HepG2 (cell line): ENCODE results near the gene SEMA3G. TPM values are rescaled to one million over a fixed set of nuclear protein-coding genes. Genes with fewer than 3 reads are reported as not detected.

Experiments used
- BCL6 ChIP-seq: IDR thresholded peaks from 2 replicates; pipeline ENCODE4 v1.6.1; 2016; ENCODE audit warnings: missing genetic modification reagents, missing compliant biosample characterization
- CBFB ChIP-seq: sonication (generic); formaldehyde crosslinking; IDR thresholded peaks from 2 replicates; pipeline ENCODE4 v1.4.0; 2020; ENCODE audit warnings: missing genetic modification reagents
- GABPA ChIP-seq, 2 experiments: IDR thresholded peaks; 2 replicates each; pipeline ENCODE4 v1.6.1; 2011 to 2016; ENCODE audit warnings: low read depth in 2 of 2, low read length in 1 of 2, missing biosample characterization in 1 of 2, missing genetic modification characterization in 1 of 2
- GPBP1L1 ChIP-seq: sonication (generic); formaldehyde crosslinking; IDR thresholded peaks from 2 replicates; pipeline ENCODE4 v1.5.0; 2020; ENCODE audit warnings: mild to moderate bottlenecking, missing genetic modification reagents
- NFYB ChIP-seq: sonication (generic); formaldehyde crosslinking; IDR thresholded peaks from 2 replicates; pipeline ENCODE4 v1.4.0; 2020; ENCODE audit warnings: missing genetic modification reagents
- ONECUT2 ChIP-seq: sonication (generic); formaldehyde crosslinking; IDR thresholded peaks from 2 replicates; pipeline ENCODE4 v1.4.0; 2020; ENCODE audit warnings: missing genetic modification reagents
- RARA ChIP-seq: IDR thresholded peaks from 2 replicates; pipeline ENCODE4 v1.6.1; 2016; ENCODE audit warnings: missing genetic modification reagents, missing compliant biosample characterization
- RFX5 ChIP-seq: IDR thresholded peaks from 2 replicates; pipeline ENCODE4 v1.6.1; 2011; ENCODE audit warnings: low read depth, low read length, improper control_type of control experiment
- STAG1 ChIP-seq: sonication (generic); formaldehyde crosslinking; IDR thresholded peaks from 2 replicates; pipeline ENCODE4 v1.4.0; 2020; ENCODE audit warnings: missing genetic modification reagents
- TBX3 ChIP-seq: fragments of 450-650 bp; IDR thresholded peaks from 2 replicates; pipeline ENCODE4 v1.6.1; 2017; ENCODE audit warnings: antibody characterized with exemption, mild to moderate bottlenecking, inconsistent platforms, borderline replicate concordance
- U2AF1 ChIP-seq: fragments of 200-400 bp; formaldehyde crosslinking; optimal IDR thresholded peaks from 2 replicates; pipeline ENCODE3; 2017; ENCODE audit warnings: mild to moderate bottlenecking, low read depth, low read length
- XRCC5 ChIP-seq: fragments of 200-400 bp; formaldehyde crosslinking; optimal IDR thresholded peaks from 2 replicates; pipeline ENCODE3; 2017; ENCODE audit warnings: mild to moderate bottlenecking, low read length
- ZFP1 ChIP-seq: IDR thresholded peaks from 2 replicates; pipeline ENCODE4 v1.6.1; 2016
- ZFP90 ChIP-seq: sonication (generic); formaldehyde crosslinking; IDR thresholded peaks from 2 replicates; pipeline ENCODE4 v1.8.0; 2022; ENCODE audit warnings: missing genetic modification reagents, mild to moderate bottlenecking, inconsistent platforms, borderline replicate concordance
- ZNF138 ChIP-seq: sonication (generic); formaldehyde crosslinking; IDR thresholded peaks from 2 replicates; pipeline ENCODE4 v1.5.0; 2020; ENCODE audit warnings: mild to moderate bottlenecking, low read depth, missing genetic modification reagents
- ZNF207 ChIP-seq: fragments of 450-650 bp; IDR thresholded peaks from 2 replicates; pipeline ENCODE4 v1.6.1; 2016; ENCODE audit warnings: antibody characterized with exemption, borderline replicate concordance
- ZNF331 ChIP-seq: sonication (generic); formaldehyde crosslinking; IDR thresholded peaks from 2 replicates; pipeline ENCODE4 v1.4.0; 2020; ENCODE audit warnings: missing genetic modification reagents
- ZNF382 ChIP-seq: sonication (generic); formaldehyde crosslinking; IDR thresholded peaks from 2 replicates; pipeline ENCODE4 v1.5.0; 2020; ENCODE audit warnings: missing genetic modification reagents, mild to moderate bottlenecking, borderline replicate concordance
- ZNF775 ChIP-seq: sonication (generic); formaldehyde crosslinking; IDR thresholded peaks from 2 replicates; pipeline ENCODE4 v1.4.0; 2020; ENCODE audit warnings: missing genetic modification reagents, mild to moderate bottlenecking, moderate library complexity, borderline replicate concordance
- polyA plus RNA-seq, 8 experiments: library from polyadenylated mRNA; depleted of rRNA in 3 of 8; stranded (reverse) in 7 of 8; unstranded in 1 of 8; fragments of >200 nt; fragmentation: Illumina TruSeq in 4 of 8; extraction: Trizol in 4 of 8; gene quantifications; 2 replicates each; pipeline versions ENCODE4 v1.2.1 to v1.2.3, GENCODE V29; 2011 to 2016; ENCODE audit warnings: low read depth in 4 of 8, missing spikeins in 1 of 8, mixed read lengths in 1 of 8; ENCODE audit not compliant: insufficient read depth in 1 of 8
- total RNA-seq, 5 experiments: library from RNA; depleted of rRNA; stranded (reverse); fragments of >200 nt; fragmentation: Illumina TruSeq; extraction: Trizol; gene quantifications; 2 replicates each; pipeline ENCODE4 v1.2.3, GENCODE V29; 2016; ENCODE audit warnings: low read depth in 1 of 5
- TF ChIP-seq, protein P1 (sequence below): sonication (generic); formaldehyde crosslinking; IDR thresholded peaks from 2 replicates; pipeline ENCODE4 v1.8.0; 2022; ENCODE audit warnings: mild to moderate bottlenecking, missing genetic modification reagents, borderline replicate concordance
- TF ChIP-seq, protein P2 (sequence below): sonication (generic); formaldehyde crosslinking; IDR thresholded peaks from 2 replicates; pipeline ENCODE4 v1.4.0; 2020; ENCODE audit warnings: low read depth, missing genetic modification reagents
- TF ChIP-seq, protein P3 (sequence below): sonication (generic); formaldehyde crosslinking; IDR thresholded peaks from 2 replicates; pipeline ENCODE4 v1.5.0; 2020; ENCODE audit warnings: mild to moderate bottlenecking, missing genetic modification reagents, moderate library complexity

SEMA3G gene
- total and polyA plus RNA-seq, 2 of the 13 experiments (the other 11 are each of a cell fraction or from before 2014, with no cell fraction given): 6.1 to 8.3 TPM

- TF ChIP-seq GPBP1L1 (CRISPR knock-in tag) (no peak), ZNF331 (no peak), TBX3 (no peak), GABPA (IDR thresholded peaks at IDR 0.05; ENCODE audit: low read depth, low read length) (no peak), GABPA (CRISPR knock-in tag; IDR thresholded peaks at IDR 0.05; ENCODE audit: low read depth) (no peak), ONECUT2 (CRISPR knock-in tag) (no peak), RARA (CRISPR knock-in tag) (0 out of 2 replicates have a peak, but pooled peaks have one; percentile 7), ZNF775 (no peak), STAG1 (CRISPR knock-in tag) (peak; percentile 97), ZNF382 (CRISPR knock-in tag) (no peak), ZNF138 (no peak), CBFB (no peak), XRCC5 (peak; percentile 59), NFYB (CRISPR knock-in tag) (no peak), RFX5 (0 out of 2 replicates have a peak, but pooled peaks have one; percentile 31), BCL6 (peak; percentile 38; the same call in 1 of the 2 replicates), ZFP1 (CRISPR knock-in tag) (no peak), ZFP90 (CRISPR knock-in tag) (no peak), U2AF1 (no peak), ZNF207 (no peak)
- TF ChIP-seq, protein P1, sequence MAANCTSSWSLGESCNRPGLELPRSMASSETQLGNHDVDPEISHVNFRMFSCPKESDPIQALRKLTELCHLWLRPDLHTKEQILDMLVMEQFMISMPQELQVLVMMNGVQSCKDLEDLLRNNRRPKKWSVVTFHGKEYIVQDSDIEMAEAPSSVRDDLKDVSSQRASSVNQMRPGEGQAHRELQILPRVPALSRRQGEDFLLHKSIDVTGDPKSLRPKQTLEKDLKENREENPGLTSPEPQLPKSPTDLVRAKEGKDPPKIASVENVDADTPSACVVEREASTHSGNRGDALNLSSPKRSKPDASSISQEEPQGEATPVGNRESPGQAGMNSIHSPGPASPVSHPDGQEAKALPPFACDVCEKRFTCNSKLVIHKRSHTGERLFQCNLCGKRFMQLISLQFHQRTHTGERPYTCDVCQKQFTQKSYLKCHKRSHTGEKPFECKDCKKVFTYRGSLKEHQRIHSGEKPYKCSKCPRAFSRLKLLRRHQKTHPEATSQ (CRISPR knock-in tag): no peak
- TF ChIP-seq, protein P2, sequence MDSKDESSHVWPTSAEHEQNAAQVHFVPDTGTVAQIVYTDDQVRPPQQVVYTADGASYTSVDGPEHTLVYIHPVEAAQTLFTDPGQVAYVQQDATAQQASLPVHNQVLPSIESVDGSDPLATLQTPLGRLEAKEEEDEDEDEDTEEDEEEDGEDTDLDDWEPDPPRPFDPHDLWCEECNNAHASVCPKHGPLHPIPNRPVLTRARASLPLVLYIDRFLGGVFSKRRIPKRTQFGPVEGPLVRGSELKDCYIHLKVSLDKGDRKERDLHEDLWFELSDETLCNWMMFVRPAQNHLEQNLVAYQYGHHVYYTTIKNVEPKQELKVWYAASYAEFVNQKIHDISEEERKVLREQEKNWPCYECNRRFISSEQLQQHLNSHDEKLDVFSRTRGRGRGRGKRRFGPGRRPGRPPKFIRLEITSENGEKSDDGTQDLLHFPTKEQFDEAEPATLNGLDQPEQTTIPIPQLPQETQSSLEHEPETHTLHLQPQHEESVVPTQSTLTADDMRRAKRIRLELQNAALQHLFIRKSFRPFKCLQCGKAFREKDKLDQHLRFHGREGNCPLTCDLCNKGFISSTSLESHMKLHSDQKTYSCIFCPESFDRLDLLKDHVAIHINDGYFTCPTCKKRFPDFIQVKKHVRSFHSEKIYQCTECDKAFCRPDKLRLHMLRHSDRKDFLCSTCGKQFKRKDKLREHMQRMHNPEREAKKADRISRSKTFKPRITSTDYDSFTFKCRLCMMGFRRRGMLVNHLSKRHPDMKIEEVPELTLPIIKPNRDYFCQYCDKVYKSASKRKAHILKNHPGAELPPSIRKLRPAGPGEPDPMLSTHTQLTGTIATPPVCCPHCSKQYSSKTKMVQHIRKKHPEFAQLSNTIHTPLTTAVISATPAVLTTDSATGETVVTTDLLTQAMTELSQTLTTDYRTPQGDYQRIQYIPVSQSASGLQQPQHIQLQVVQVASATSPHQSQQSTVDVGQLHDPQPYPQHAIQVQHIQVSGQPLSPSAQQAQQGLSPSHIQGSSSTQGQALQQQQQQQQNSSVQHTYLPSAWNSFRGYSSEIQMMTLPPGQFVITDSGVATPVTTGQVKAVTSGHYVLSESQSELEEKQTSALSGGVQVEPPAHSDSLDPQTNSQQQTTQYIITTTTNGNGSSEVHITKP (CRISPR knock-in tag): no peak
- TF ChIP-seq, protein P3, sequence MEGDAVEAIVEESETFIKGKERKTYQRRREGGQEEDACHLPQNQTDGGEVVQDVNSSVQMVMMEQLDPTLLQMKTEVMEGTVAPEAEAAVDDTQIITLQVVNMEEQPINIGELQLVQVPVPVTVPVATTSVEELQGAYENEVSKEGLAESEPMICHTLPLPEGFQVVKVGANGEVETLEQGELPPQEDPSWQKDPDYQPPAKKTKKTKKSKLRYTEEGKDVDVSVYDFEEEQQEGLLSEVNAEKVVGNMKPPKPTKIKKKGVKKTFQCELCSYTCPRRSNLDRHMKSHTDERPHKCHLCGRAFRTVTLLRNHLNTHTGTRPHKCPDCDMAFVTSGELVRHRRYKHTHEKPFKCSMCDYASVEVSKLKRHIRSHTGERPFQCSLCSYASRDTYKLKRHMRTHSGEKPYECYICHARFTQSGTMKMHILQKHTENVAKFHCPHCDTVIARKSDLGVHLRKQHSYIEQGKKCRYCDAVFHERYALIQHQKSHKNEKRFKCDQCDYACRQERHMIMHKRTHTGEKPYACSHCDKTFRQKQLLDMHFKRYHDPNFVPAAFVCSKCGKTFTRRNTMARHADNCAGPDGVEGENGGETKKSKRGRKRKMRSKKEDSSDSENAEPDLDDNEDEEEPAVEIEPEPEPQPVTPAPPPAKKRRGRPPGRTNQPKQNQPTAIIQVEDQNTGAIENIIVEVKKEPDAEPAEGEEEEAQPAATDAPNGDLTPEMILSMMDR (CRISPR knock-in tag): peak; percentile 97
These were observed 2.0 kb upstream of the SEMA3G start (continued) for GRCh38 chr3:52446631-52447511.
